ENCODE results near the gene SPNS3.

- TF ChIP-seq, protein P1, sequence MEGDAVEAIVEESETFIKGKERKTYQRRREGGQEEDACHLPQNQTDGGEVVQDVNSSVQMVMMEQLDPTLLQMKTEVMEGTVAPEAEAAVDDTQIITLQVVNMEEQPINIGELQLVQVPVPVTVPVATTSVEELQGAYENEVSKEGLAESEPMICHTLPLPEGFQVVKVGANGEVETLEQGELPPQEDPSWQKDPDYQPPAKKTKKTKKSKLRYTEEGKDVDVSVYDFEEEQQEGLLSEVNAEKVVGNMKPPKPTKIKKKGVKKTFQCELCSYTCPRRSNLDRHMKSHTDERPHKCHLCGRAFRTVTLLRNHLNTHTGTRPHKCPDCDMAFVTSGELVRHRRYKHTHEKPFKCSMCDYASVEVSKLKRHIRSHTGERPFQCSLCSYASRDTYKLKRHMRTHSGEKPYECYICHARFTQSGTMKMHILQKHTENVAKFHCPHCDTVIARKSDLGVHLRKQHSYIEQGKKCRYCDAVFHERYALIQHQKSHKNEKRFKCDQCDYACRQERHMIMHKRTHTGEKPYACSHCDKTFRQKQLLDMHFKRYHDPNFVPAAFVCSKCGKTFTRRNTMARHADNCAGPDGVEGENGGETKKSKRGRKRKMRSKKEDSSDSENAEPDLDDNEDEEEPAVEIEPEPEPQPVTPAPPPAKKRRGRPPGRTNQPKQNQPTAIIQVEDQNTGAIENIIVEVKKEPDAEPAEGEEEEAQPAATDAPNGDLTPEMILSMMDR (IDR thresholded peaks at IDR 0.05 in 8 of 11, conservative IDR thresholded peaks at IDR 0.05 in 3 of 11): no peak
- TF ChIP-seq POLR2A (IDR thresholded peaks at IDR 0.05): no peak
- TF ChIP-seq POLR2AphosphoS5 (IDR thresholded peaks at IDR 0.05): peak in 1 of 3 donors; percentile 48
Observed at GRCh38 chr17:4505187-4505586, 71.4 kb downstream of the SPNS3 start.

All from spleen (tissue), 7 donors.